ENCODE data around the gene TFF1.

GRCh38 chr21:42401820-42402251 is 35.5 kb upstream of the TFF1 start:
- TF ChIP-seq REST (IDR thresholded peaks at IDR 0.05; ENCODE audit: borderline replicate concordance), result no peak
- no peak for TF ChIP-seq CTCF (IDR thresholded peaks at IDR 0.05; ENCODE audit: poor library complexity, severe bottlenecking)
- TF ChIP-seq TAF1 (IDR thresholded peaks at IDR 0.05; ENCODE audit: low read depth), result no peak

Measured in neural cell (in vitro differentiated cells).